K562 (cell line): ENCODE results near the gene RAD52. TPM values are rescaled to one million over a fixed set of nuclear protein-coding genes. Genes with fewer than 3 reads are reported as not detected.

Source experiments
- GTF2E2 ChIP-seq: fragments of 200-800 bp; sonication (Bioruptor generic); IDR thresholded peaks from 2 replicates; pipeline ENCODE4 v1.6.1; 2016; ENCODE audit warnings: missing genetic modification characterization, missing compliant biosample characterization
- KLF10 ChIP-seq: fragments of 250-450 bp; sonication (Bioruptor Pico); IDR thresholded peaks from 2 replicates; pipeline ENCODE4 v1.6.1; 2021; ENCODE audit warnings: matching md5 sums
- PHF8 ChIP-seq: fragments of 200-600 bp; sonication (generic); IDR thresholded peaks from 2 replicates; pipeline ENCODE4 v1.6.1; 2012; ENCODE audit warnings: mixed run types, mild to moderate bottlenecking, inconsistent platforms, low read length, moderate library complexity, borderline replicate concordance
- RBM39 ChIP-seq: fragments of 200-400 bp; formaldehyde crosslinking; optimal IDR thresholded peaks from 2 replicates; pipeline ENCODE3; 2018; ENCODE audit warnings: low read depth, low read length
- RREB1 ChIP-seq: fragments of 250-450 bp; sonication (Bioruptor Pico); IDR thresholded peaks from 2 replicates; pipeline ENCODE4 v1.4.0; 2020
- TEAD4 ChIP-seq, 2 experiments: sonication (generic) in 1 of 2; formaldehyde crosslinking in 1 of 2; IDR thresholded peaks; 2 replicates each; pipeline versions ENCODE4 v1.6.1 to v1.8.0; 2012 to 2022; ENCODE audit warnings: borderline replicate concordance in 1 of 2, inconsistent platforms in 1 of 2, low read length in 1 of 2, mild to moderate bottlenecking in 1 of 2, missing genetic modification reagents in 1 of 2
- polyA plus RNA-seq, 8 experiments: library from polyadenylated mRNA; depleted of rRNA in 4 of 8; stranded (reverse) in 5 of 8; unstranded in 3 of 8; fragments of >200 nt; fragmentation: Nextera tagmentation in 2 of 8; fragmentation: Illumina TruSeq in 1 of 8; extraction: Ambion mirVana in 2 of 8; extraction: Trizol in 1 of 8; gene quantifications; 2 replicates each; pipeline versions ENCODE4 v1.2.1 to v1.2.3, GENCODE V29; 2011 to 2014; ENCODE audit warnings: inconsistent platforms in 1 of 8, missing spikeins in 1 of 8
- total RNA-seq, 7 experiments: library from RNA; depleted of rRNA in 6 of 7; stranded (reverse); fragments of >200 nt in 6 of 7; fragmentation: Illumina TruSeq in 2 of 7; extraction: Trizol in 2 of 7; gene quantifications; 2 replicates each; pipeline versions ENCODE4 v1.2.1 to v1.2.3, GENCODE V29; 2011 to 2021; ENCODE audit warnings: low replicate concordance in 1 of 7

RAD52 gene
- total and polyA plus RNA-seq, 9 of the 15 experiments (the other 6 are each of a cell fraction or from before 2014, with no cell fraction given) = 1.3 to 15.9 (median 9.3) TPM

DNA sequence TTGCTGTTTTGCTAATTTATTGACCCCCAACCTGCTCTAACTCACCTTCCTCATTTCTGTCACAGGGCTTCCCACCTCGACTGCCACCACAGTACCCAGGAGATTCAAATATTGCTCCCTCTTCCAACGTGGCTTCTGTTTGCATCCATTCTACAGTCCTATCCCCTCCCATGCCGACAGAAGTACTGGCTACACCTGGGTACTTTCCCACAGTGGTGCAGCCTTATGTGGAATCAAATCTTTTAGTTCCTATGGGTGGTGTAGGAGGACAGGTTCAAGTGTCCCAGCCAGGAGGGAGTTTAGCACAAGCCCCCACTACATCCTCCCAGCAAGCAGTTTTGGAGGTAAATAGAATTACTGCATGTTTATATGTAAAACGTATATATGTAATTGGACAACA, 68.8 kb downstream of the RAD52 start (continued):
- TF ChIP-seq RREB1 (no peak), RBM39 (no peak), PHF8 (no peak), KLF10 (no peak), TEAD4 (IDR thresholded peaks at IDR 0.05; ENCODE audit: low read length) (no peak), TEAD4 (CRISPR knock-in tag; IDR thresholded peaks at IDR 0.05; ENCODE audit: borderline replicate concordance) (no peak), GTF2E2 (no peak)
